Measurements from ENCODE around the gene NDUFAF2. TPM values are rescaled to one million over a fixed set of nuclear protein-coding genes. Genes with fewer than 3 reads are reported as not detected.

NDUFAF2 gene
- total RNA-seq, 1 donor from 2014 or later, result 13.9 TPM

GRCh38 chr5:61098251-61098995 lies 153.4 kb downstream of the NDUFAF2 start:
- Mint-ChIP-seq H3K27ac (ENCODE audit: unreplicated experiment) (peak overlapping the region; percentile 42), H3K4me3 (ENCODE audit: unreplicated experiment) (no peak overlapping the region), H3K9me3 (ENCODE audit: unreplicated experiment) (no peaks in the 10 kb centered on the region), H3K27me3 (ENCODE audit: unreplicated experiment) (peaks cover 1% of the 10 kb centered on the region), H3K4me1 (ENCODE audit: unreplicated experiment) (peaks cover 26% of the 10 kb centered on the region), H3K36me3 (ENCODE audit: low read depth, unreplicated experiment) (peaks cover 9% of the 10 kb centered on the region)
- no peak for DNase-seq (ENCODE audit: low spot score)
- no peak for TF ChIP-seq CTCF (IDR thresholded peaks at IDR 0.05; ENCODE audit: unreplicated experiment)

GRCh38 chr5:61100437-61100836 lies 155.4 kb downstream of the NDUFAF2 start:
- H3K4me1 Mint-ChIP-seq (ENCODE audit: unreplicated experiment), result peaks cover 26% of the 10 kb centered on the region
- DNase-seq (ENCODE audit: low spot score), result peak; percentile 18
- peak overlapping the region; percentile 18 for H3K4me3 Mint-ChIP-seq (ENCODE audit: unreplicated experiment)

GRCh38 chr5:61114441-61114840 lies 169.4 kb downstream of the NDUFAF2 start:
- Mint-ChIP-seq H3K36me3 (ENCODE audit: low read depth, unreplicated experiment) (no peaks in the 10 kb centered on the region), H3K9me3 (ENCODE audit: unreplicated experiment) (no peaks in the 10 kb centered on the region), H3K27ac (ENCODE audit: unreplicated experiment) (no peak overlapping the region), H3K4me1 (ENCODE audit: unreplicated experiment) (no peaks in the 10 kb centered on the region), H3K4me3 (ENCODE audit: unreplicated experiment) (no peak overlapping the region), H3K27me3 (ENCODE audit: unreplicated experiment) (no peaks in the 10 kb centered on the region)
- DNase-seq (ENCODE audit: low spot score), result no peak
- TF ChIP-seq CTCF (IDR thresholded peaks at IDR 0.05; ENCODE audit: unreplicated experiment), result no peak

More at GRCh38 chr5:61100437-61100836, 155.4 kb downstream of the NDUFAF2 start:
- Mint-ChIP-seq H3K36me3 (ENCODE audit: low read depth, unreplicated experiment) (peaks cover 9% of the 10 kb centered on the region), H3K9me3 (ENCODE audit: unreplicated experiment) (no peaks in the 10 kb centered on the region), H3K27ac (ENCODE audit: unreplicated experiment) (peak overlapping the region; percentile 98), H3K27me3 (ENCODE audit: unreplicated experiment) (peaks cover 1% of the 10 kb centered on the region)
- no peak for TF ChIP-seq CTCF (IDR thresholded peaks at IDR 0.05; ENCODE audit: unreplicated experiment)

GRCh38 chr5:61115968-61116367 lies 171.0 kb downstream of the NDUFAF2 start:
- Mint-ChIP-seq H3K4me3 (ENCODE audit: unreplicated experiment) (no peak overlapping the region), H3K27me3 (ENCODE audit: unreplicated experiment) (no peaks in the 10 kb centered on the region), H3K36me3 (ENCODE audit: low read depth, unreplicated experiment) (no peaks in the 10 kb centered on the region), H3K4me1 (ENCODE audit: unreplicated experiment) (no peaks in the 10 kb centered on the region), H3K9me3 (ENCODE audit: unreplicated experiment) (no peaks in the 10 kb centered on the region), H3K27ac (ENCODE audit: unreplicated experiment) (no peak overlapping the region)
- no peak for TF ChIP-seq CTCF (IDR thresholded peaks at IDR 0.05; ENCODE audit: unreplicated experiment)
- DNase-seq (ENCODE audit: low spot score), result no peak

- no peaks in the 10 kb centered on the region for H3K4me1 Mint-ChIP-seq (ENCODE audit: unreplicated experiment)
- no peak for DNase-seq (ENCODE audit: low spot score)
- no peak for TF ChIP-seq CTCF (IDR thresholded peaks at IDR 0.05; ENCODE audit: unreplicated experiment)
- H3K27ac Mint-ChIP-seq (ENCODE audit: unreplicated experiment), result no peak overlapping the region
- H3K4me3 Mint-ChIP-seq (ENCODE audit: unreplicated experiment), result no peak overlapping the region
- no peaks in the 10 kb centered on the region for H3K27me3 Mint-ChIP-seq (ENCODE audit: unreplicated experiment)
- no peaks in the 10 kb centered on the region for H3K9me3 Mint-ChIP-seq (ENCODE audit: unreplicated experiment)
- H3K36me3 Mint-ChIP-seq (ENCODE audit: low read depth, unreplicated experiment), result no peaks in the 10 kb centered on the region
These were observed 174.1 kb downstream of the NDUFAF2 start for GRCh38 chr5:61119066-61119465.

Data from endothelial cell (in vitro differentiated cells).